GM23338 (cell line): ENCODE results near the gene EMD. TPM values are rescaled to one million over a fixed set of nuclear protein-coding genes. Genes with fewer than 3 reads are reported as not detected.
"Not testable (repeated sequence)": the region's sequence is repeated elsewhere in the genome, so short reads cannot be mapped to it uniquely, and the experiment has no call there.

Experiments
- ATAC-seq: fragments of 200-7000 bp; cut with Tn5 transposase; 3 replicates; pipeline ENCODE4 v1.9.1; 2020
- DNase-seq: peaks from one replicate; pipeline ENCODE4 v3.0.0-alpha.2; 2015; ENCODE audit warnings: low spot score
- H2AFZ ChIP-seq: fragments of 200-600 bp; sonication (generic); 2 replicates; pipeline ENCODE4 v1.8.0; 2016; ENCODE audit warnings: antibody characterized with exemption, mild to moderate bottlenecking, moderate library complexity
- H3F3A ChIP-seq: fragments of 200-600 bp; sonication (generic); replicated peaks from 2 replicates; pipeline ENCODE4 v1.8.0; 2017; ENCODE audit warnings: antibody characterized with exemption, mixed run types, low read depth
- H3K27ac ChIP-seq: fragments of 200-600 bp; sonication (generic); 2 replicates; pipeline ENCODE4 v1.6.1; 2016; ENCODE audit warnings: low read depth
- H3K27me3 ChIP-seq: fragments of 200-600 bp; sonication (generic); 2 replicates; pipeline ENCODE4 v1.8.0; 2016; ENCODE audit warnings: mild to moderate bottlenecking, mixed run types, moderate library complexity; ENCODE audit not compliant: insufficient read depth
- H3K36me3 ChIP-seq: fragments of 200-600 bp; sonication (generic); 2 replicates; pipeline ENCODE4 v1.8.0; 2016; ENCODE audit warnings: mild to moderate bottlenecking; ENCODE audit not compliant: insufficient read depth
- H3K4me1 ChIP-seq: fragments of 200-600 bp; sonication (generic); 2 replicates; pipeline ENCODE4 v1.8.0; 2016; ENCODE audit warnings: mild to moderate bottlenecking, moderate library complexity; ENCODE audit not compliant: insufficient read depth
- H3K4me2 ChIP-seq: fragments of 200-600 bp; sonication (generic); 2 replicates; pipeline ENCODE4 v1.7.1; 2017; ENCODE audit warnings: mixed run types
- H3K4me3 ChIP-seq: fragments of 200-600 bp; sonication (generic); 2 replicates; pipeline ENCODE4 v1.6.1; 2016; ENCODE audit warnings: mixed run types
- H3K79me2 ChIP-seq: fragments of 200-600 bp; sonication (generic); replicated peaks from 2 replicates; pipeline ENCODE4 v1.8.0; 2017; ENCODE audit warnings: mild to moderate bottlenecking; ENCODE audit not compliant: insufficient read depth
- H3K9me2 ChIP-seq: fragments of 200-600 bp; sonication (generic); 2 replicates; pipeline ENCODE4 v1.8.0; 2017; ENCODE audit not compliant: insufficient read depth
- H4K20me1 ChIP-seq: fragments of 200-600 bp; sonication (generic); replicated peaks from 2 replicates; pipeline ENCODE4 v1.8.0; 2017; ENCODE audit warnings: mild to moderate bottlenecking; ENCODE audit not compliant: insufficient read depth
- H3K27ac Mint-ChIP-seq: 2 replicates; pipeline ENCODE4 v1.8.0; 2020; ENCODE audit warnings: inconsistent platforms, mild to moderate bottlenecking, moderate library complexity, mixed read lengths
- H3K27me3 Mint-ChIP-seq: 3 replicates; pipeline ENCODE4 v1.8.0; 2022; ENCODE audit warnings: low read depth, mild to moderate bottlenecking, moderate library complexity, mixed read lengths, inconsistent platforms; ENCODE audit not compliant: insufficient read depth, poor library complexity
- H3K36me3 Mint-ChIP-seq: 3 replicates; pipeline ENCODE4 v1.8.0; 2021; ENCODE audit warnings: low read depth, mild to moderate bottlenecking, inconsistent platforms, moderate library complexity, mixed read lengths
- H3K4me1 Mint-ChIP-seq: 3 replicates; pipeline ENCODE4 v1.8.0; 2020; ENCODE audit warnings: mild to moderate bottlenecking, inconsistent platforms, mixed read lengths
- H3K4me3 Mint-ChIP-seq: 3 replicates; pipeline ENCODE4 v1.8.0; 2021; ENCODE audit warnings: moderate library complexity, mild to moderate bottlenecking, inconsistent platforms, mixed read lengths
- H3K9me3 Mint-ChIP-seq: 3 replicates; pipeline ENCODE4 v1.8.0; 2020; ENCODE audit warnings: moderate library complexity, mild to moderate bottlenecking, inconsistent platforms, mixed read lengths
- EZH2phosphoT487 ChIP-seq: fragments of 200-600 bp; sonication (generic); IDR thresholded peaks from one replicate; pipeline ENCODE4 v1.8.1; 2018; ENCODE audit warnings: antibody characterized with exemption; ENCODE audit not compliant: unreplicated experiment
- POLR2AphosphoS5 ChIP-seq: IDR thresholded peaks from 2 replicates; pipeline ENCODE4 v1.6.1; 2016; ENCODE audit warnings: antibody characterized with exemption, low read depth
- ZNF114 ChIP-seq: fragments of 250-450 bp; sonication (Bioruptor Pico); IDR thresholded peaks from 2 replicates; pipeline ENCODE4 v1.5.0; 2020; ENCODE audit warnings: mild to moderate bottlenecking, moderate library complexity
- polyA plus RNA-seq: library from polyadenylated mRNA; unstranded; fragments of >200 nt; fragmentation: Nextera tagmentation; extraction: Ambion mirVana; gene quantifications from 2 replicates; pipeline ENCODE4 v1.2.1, GENCODE V29; 2016
- total RNA-seq: library from RNA; depleted of rRNA; stranded (reverse); fragments of >200 nt; shearing (Covaris generic); gene quantifications from 2 replicates; pipeline ENCODE4 v1.2.3, GENCODE V29; 2014
- TF ChIP-seq, protein P1 (sequence below): fragments of 250-450 bp; sonication (Bioruptor Pico); IDR thresholded peaks from 2 replicates; pipeline ENCODE4 v1.5.0; 2020; ENCODE audit warnings: mild to moderate bottlenecking, moderate library complexity

The EMD gene
- total and polyA plus RNA-seq, 2 experiments from 2014 or later, result 74.2 to 78.6 TPM

- H2AFZ ChIP-seq, H3K4me2 ChIP-seq, H3K27me3 ChIP-seq, H3F3A ChIP-seq, H3K4me1 Mint-ChIP-seq, DNase-seq, H3K4me3 Mint-ChIP-seq, H3K27me3 Mint-ChIP-seq, H3K9me2 ChIP-seq, H4K20me1 ChIP-seq, H3K4me3 ChIP-seq, H3K9me3 Mint-ChIP-seq, H3K27ac ChIP-seq, H3K36me3 Mint-ChIP-seq, H3K79me2 ChIP-seq, H3K4me1 ChIP-seq, H3K36me3 ChIP-seq, H3K27ac Mint-ChIP-seq: not testable (repeated sequence)
- ATAC-seq, result peak; percentile 70
Observed at GRCh38 chrX:154389812-154390747, 11.0 kb downstream of the EMD start.

DNA sequence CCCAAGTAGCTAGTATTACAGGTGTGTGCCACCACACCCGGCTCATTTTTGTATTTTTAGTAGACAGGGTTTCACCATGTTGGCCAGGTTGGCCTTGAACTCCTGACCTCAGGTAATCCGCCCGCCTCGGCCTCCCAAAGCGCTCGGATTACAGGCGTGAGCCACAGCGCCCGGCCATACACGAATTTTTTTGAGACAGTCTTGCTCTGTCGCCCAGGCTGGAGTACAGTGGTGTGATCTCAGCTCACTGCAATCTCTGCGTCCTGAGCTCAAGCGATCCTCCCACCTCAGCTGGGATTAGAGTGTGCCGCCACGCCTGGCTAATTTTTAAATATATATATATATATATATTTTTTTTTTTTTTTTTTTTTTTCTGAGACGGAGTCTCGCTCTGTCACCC lies 17.3 kb downstream of the EMD start:
- H3K4me3 Mint-ChIP-seq, result peak overlapping the region; percentile 100; the same call in 1 of the 3 replicates
- ATAC-seq, result not testable (repeated sequence)
- H3K4me3 ChIP-seq, result peak overlapping the region; percentile 85; the same call in 1 of the 2 replicates

DNA sequence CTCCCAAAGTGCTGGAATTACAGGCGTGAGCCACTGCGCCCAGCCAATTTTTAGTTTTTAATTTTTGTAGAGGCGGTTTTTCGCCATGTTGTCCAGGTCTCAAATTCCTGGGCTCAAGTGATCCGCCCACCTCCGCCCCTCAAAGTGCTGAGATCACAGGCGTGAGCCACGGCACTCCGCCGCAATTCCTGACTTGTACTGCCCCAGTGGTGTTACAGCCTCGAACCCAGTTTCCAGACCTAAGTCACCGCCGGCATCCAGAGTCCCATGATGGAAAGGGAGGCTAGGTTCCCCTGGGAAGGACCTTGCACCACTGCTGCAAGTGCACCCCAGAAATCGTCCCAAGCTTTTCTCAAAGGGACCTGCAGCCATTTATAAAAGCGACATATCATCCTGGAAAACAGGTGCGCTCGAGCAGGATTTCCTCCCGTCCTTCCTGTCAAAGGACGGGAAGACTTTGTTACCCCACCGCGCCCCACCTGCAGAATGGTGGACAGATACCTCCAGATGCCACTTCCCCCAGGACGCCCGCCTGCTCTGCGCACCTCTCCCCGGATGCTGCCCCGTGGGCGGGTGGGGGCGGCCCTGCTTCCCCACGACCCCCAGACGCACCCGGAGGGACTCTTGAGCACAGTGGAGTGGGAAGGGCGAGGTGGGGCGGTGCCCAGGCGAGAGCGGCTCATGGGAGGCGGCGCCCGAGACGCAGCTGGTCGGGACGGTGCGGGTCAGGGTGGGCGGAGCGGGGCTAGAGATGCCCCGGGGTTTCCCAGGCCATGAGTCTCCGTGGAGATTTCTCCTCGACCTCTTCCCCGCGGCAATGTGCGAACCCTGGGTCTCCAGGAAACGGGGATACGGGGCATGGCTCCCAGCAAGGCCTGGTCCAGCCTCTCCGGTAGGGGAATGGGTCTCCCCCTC lies 18.1 kb downstream of the EMD start:
- peaks cover 17% of the 10 kb centered on the region for H3K79me2 ChIP-seq
- peak overlapping the region; percentile 78 for H3K4me2 ChIP-seq
- ATAC-seq (peak; percentile 62), DNase-seq (peak; percentile 57)
- H3K27me3 ChIP-seq, result no peaks in the 10 kb centered on the region
- Mint-ChIP-seq H3K27me3 (peaks cover 31% of the 10 kb centered on the region), H3K27ac (peak overlapping the region; percentile 100), H3K9me3 (peaks cover 9% of the 10 kb centered on the region; the same call in 1 of the 3 replicates), H3K4me3 (peak overlapping the region; percentile 100), H3K4me1 (peaks cover 13% of the 10 kb centered on the region; the same call in 2 of the 3 replicates), H3K36me3 (peaks cover 36% of the 10 kb centered on the region)
- H3K4me1 ChIP-seq, result peaks cover 6% of the 10 kb centered on the region; the same call in 1 of the 2 replicates
- no peak overlapping the region for H2AFZ ChIP-seq
- TF ChIP-seq, protein P1, sequence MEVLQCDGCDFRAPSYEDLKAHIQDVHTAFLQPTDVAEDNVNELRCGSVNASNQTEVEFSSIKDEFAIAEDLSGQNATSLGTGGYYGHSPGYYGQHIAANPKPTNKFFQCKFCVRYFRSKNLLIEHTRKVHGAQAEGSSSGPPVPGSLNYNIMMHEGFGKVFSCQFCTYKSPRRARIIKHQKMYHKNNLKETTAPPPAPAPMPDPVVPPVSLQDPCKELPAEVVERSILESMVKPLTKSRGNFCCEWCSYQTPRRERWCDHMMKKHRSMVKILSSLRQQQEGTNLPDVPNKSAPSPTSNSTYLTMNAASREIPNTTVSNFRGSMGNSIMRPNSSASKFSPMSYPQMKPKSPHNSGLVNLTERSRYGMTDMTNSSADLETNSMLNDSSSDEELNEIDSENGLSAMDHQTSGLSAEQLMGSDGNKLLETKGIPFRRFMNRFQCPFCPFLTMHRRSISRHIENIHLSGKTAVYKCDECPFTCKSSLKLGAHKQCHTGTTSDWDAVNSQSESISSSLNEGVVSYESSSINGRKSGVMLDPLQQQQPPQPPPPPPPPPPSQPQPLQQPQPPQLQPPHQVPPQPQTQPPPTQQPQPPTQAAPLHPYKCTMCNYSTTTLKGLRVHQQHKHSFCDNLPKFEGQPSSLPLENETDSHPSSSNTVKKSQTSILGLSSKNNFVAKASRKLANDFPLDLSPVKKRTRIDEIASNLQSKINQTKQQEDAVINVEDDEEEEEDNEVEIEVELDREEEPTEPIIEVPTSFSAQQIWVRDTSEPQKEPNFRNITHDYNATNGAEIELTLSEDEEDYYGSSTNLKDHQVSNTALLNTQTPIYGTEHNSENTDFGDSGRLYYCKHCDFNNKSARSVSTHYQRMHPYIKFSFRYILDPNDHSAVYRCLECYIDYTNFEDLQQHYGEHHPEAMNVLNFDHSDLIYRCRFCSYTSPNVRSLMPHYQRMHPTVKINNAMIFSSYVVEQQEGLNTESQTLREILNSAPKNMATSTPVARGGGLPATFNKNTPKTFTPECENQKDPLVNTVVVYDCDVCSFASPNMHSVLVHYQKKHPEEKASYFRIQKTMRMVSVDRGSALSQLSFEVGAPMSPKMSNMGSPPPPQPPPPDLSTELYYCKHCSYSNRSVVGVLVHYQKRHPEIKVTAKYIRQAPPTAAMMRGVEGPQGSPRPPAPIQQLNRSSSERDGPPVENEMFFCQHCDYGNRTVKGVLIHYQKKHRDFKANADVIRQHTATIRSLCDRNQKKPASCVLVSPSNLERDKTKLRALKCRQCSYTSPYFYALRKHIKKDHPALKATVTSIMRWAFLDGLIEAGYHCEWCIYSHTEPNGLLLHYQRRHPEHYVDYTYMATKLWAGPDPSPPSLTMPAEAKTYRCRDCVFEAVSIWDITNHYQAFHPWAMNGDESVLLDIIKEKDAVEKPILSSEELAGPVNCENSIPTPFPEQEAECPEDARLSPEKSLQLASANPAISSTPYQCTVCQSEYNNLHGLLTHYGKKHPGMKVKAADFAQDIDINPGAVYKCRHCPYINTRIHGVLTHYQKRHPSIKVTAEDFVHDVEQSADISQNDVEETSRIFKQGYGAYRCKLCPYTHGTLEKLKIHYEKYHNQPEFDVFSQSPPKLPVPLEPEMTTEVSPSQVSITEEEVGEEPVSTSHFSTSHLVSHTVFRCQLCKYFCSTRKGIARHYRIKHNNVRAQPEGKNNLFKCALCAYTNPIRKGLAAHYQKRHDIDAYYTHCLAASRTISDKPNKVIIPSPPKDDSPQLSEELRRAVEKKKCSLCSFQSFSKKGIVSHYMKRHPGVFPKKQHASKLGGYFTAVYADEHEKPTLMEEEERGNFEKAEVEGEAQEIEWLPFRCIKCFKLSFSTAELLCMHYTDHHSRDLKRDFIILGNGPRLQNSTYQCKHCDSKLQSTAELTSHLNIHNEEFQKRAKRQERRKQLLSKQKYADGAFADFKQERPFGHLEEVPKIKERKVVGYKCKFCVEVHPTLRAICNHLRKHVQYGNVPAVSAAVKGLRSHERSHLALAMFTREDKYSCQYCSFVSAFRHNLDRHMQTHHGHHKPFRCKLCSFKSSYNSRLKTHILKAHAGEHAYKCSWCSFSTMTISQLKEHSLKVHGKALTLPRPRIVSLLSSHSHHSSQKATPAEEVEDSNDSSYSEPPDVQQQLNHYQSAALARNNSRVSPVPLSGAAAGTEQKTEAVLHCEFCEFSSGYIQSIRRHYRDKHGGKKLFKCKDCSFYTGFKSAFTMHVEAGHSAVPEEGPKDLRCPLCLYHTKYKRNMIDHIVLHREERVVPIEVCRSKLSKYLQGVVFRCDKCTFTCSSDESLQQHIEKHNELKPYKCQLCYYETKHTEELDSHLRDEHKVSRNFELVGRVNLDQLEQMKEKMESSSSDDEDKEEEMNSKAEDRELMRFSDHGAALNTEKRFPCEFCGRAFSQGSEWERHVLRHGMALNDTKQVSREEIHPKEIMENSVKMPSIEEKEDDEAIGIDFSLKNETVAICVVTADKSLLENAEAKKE (CRISPR knock-in tag), result no peak
- no peak for TF ChIP-seq EZH2phosphoT487
- TF ChIP-seq POLR2AphosphoS5, result peak; percentile 40
- TF ChIP-seq ZNF114 (CRISPR knock-in tag), result no peak
- H3K27ac ChIP-seq, result peak overlapping the region; percentile 96
- H4K20me1 ChIP-seq, result no peaks in the 10 kb centered on the region
- H3K4me3 ChIP-seq, result peak overlapping the region; percentile 85
- no peaks in the 10 kb centered on the region for H3K9me2 ChIP-seq
- H3F3A ChIP-seq, result peaks cover 21% of the 10 kb centered on the region
- H3K36me3 ChIP-seq, result peaks cover 4% of the 10 kb centered on the region; the same call in 1 of the 2 replicates

More for the DNA sequence above, 17.3 kb downstream of the EMD start:
- not testable (repeated sequence) for DNase-seq, H4K20me1 ChIP-seq, H3K27me3 ChIP-seq, H3K27ac ChIP-seq, H2AFZ ChIP-seq, H3K9me3 Mint-ChIP-seq, H3K4me1 ChIP-seq, H3K4me2 ChIP-seq, H3K27ac Mint-ChIP-seq, H3K9me2 ChIP-seq, H3K36me3 ChIP-seq
- Histone ChIP-seq H3F3A (peaks cover 21% of the 10 kb centered on the region), H3K79me2 (peaks cover 17% of the 10 kb centered on the region)
- Mint-ChIP-seq H3K36me3 (peaks cover 34% of the 10 kb centered on the region), H3K4me1 (peaks cover 13% of the 10 kb centered on the region; the same call in 2 of the 3 replicates), H3K27me3 (peaks cover 28% of the 10 kb centered on the region)
